T-helper 9 cell (primary cell): ENCODE measurements around the gene LRRC4C.
"Not testable (repeated sequence)": the region's sequence is repeated elsewhere in the genome, so short reads cannot be mapped to it uniquely, and the experiment has no call there.

Experiments used
- DNase-seq: peaks from one replicate; pipeline ENCODE4 v3.0.0-alpha.2; 2020

The LRRC4C gene

DNA sequence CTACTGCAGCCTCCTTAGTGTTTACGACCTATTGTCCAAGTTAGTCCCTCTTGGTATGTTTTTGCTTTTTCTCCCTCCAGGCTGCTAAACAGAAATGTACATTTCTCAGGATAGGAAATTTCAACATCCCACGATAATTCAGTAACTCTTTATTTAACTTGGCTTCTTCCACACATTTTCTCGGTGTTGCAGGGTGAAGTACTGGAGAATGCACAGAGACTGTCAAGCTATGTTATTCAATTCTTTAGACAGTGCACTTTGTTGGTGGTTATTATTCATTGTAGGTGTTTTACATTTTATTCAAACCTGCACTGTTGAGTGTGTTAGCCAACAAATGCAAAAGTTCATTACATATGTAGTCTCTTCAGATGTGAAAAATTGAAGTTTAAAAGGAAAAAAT lies 839.8 kb downstream of the LRRC4C start:
- DNase-seq: no peak

GRCh38 chr11:40606800-40607199 lies 852.7 kb downstream of the LRRC4C start:
- no peak for DNase-seq

GRCh38 chr11:40602866-40603552 lies 856.4 kb downstream of the LRRC4C start:
- no peak for DNase-seq

DNA sequence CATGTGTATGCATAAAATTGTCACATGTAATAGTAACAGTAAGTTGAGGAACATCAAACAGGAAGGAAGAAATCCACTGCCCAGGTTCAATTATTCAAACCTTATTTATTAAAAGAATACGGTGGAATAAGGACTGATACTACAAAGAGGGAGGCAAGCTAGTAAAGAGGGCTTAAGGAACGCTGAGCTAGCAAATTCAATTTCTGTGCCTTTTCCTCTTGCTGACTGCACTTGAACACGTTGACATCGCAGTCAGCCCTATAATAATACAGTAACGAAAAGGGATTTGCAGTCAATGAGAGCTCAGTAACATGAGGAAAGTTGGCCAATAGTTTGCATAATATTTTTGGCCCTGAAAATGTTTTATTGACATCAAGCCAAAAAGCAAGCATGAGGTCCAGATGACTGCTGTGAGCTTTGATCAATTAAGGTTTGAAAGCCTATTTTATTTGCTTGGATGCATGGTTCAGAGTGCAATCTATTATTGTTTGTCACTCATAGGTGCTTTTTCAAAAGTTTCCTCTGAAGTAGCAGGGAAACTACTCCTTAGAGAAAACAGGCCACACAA lies 861.8 kb downstream of the LRRC4C start:
- no peak for DNase-seq

GRCh38 chr11:40573254-40573891 lies 886.1 kb downstream of the LRRC4C start:
- DNase-seq: no peak

GRCh38 chr11:40569947-40570531 lies 889.4 kb downstream of the LRRC4C start:
- no peak for DNase-seq

- no peak for DNase-seq
These were observed 892.1 kb downstream of the LRRC4C start for GRCh38 chr11:40567392-40567791.

GRCh38 chr11:40544162-40544561 lies 915.3 kb downstream of the LRRC4C start:
- no peak for DNase-seq

DNA sequence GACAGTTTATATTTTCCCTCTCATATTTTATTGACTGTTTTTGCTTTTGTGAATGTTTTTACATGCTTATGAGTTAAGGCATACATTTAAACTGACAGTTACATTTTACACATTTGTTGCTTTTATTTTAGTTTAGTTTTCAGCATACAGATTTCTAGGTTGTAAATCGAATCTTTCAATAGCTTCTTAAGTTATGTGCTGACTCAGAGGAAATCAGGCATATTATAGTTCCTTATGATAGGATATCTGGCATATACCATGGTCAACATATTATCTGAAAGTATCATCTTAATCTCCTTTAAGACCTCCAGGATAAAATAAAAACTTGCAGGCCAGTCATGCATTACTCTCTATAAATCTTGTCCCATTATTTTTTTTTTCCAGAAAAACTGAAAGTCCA lies 916.6 kb downstream of the LRRC4C start:
- DNase-seq: no peak

DNA sequence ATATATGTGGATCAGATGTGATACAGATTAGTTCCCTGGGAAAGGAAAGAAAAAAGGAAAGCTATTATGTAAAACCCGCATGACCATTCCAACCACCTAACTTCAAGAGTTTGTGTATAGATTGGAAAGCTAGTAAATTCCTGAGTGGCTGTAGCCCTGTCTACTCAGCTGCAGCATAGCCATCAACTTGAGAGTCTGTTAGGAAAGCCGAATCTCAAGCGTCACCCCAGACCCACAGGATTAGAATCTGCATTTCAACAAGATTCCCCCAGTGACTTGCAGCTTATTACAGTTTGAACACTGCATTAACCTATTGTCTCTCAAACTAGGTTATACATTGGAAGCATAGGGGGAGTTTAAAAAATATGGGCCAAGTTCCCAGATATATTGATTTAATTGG lies 921.7 kb downstream of the LRRC4C start:
- DNase-seq: no peak

DNA sequence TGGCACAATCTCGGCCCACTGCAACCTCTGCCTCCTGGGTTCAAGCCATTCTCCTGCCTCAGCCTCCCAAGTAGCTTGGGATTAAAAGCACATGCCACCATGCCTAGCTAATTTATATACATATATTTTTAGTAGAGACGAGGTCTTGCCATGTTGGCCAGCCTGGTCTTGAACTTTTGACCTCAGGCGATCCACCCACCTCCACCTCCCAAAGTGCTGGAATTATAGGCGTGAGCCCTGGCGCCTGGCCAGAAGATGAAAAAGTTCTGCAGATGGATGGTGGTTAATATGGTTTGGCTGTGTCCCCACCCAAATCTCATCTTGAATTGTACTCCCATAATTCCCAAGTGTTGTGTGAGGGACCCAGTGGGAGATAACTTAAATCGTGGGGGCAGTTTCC lies 937.4 kb downstream of the LRRC4C start:
- not testable (repeated sequence) for DNase-seq

- no peak for DNase-seq
These were observed 942.3 kb downstream of the LRRC4C start for GRCh38 chr11:40517122-40517521.

DNA sequence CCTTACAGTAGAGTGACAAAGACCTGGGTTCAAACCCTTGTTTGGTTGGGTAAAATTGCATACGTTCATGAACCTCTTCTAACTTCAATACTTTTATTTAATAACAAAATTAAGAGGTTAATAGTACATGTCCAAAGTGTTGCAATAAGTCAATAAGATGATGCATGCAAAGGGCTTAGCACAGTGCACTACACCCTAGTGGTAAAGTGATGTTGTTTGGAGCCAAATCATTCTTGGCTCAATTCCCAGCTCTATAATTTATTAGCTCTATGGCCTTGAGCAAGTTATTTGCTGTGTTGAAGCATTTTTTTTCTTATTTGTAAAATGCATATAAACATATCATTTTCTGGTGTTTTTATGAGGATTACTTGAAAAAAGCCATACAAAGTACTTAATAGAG lies 945.3 kb downstream of the LRRC4C start:
- DNase-seq: no peak

- DNase-seq: no peak
These were observed 946.2 kb downstream of the LRRC4C start for GRCh38 chr11:40513281-40513680.

DNA sequence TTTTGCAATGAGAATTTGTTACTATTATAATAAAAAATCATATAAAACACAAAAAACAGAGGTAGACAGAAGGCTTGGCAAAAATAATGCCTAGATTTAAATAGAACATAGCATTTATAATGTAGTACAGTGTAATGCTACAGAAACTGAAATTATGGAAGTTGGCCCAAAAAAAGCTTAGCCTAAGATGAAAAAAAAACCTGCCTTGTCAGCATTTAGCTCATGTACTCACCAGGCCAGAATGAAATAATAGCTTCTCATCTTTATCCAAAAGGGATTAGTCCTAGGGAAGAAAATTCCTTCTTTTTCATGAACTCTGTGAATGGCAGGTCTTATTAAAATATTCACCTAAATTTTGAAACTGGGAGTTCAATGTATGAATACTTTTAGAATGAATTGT lies 951.1 kb downstream of the LRRC4C start:
- DNase-seq: no peak

DNA sequence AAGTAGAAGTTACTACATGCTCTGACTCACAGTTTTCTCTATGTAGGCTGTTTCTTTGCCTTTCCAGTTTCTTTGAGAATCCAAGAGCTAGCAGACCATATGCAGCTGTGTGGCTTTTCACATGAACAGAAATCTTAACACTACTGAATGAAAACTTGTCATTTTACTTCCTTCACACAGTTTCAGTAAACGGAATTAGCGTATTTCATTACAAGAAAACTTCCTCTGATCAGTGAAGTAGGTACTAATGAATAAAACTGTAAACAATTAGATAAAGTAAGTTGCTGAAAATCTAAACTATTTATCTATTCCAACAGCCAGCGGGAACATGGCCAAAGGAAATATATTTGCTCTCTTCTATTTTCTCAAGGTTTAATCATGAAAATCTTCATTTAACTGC lies 953.2 kb downstream of the LRRC4C start:
- DNase-seq: no peak

- DNase-seq: no peak
These were observed 968.1 kb downstream of the LRRC4C start for GRCh38 chr11:40491341-40491740.

DNA sequence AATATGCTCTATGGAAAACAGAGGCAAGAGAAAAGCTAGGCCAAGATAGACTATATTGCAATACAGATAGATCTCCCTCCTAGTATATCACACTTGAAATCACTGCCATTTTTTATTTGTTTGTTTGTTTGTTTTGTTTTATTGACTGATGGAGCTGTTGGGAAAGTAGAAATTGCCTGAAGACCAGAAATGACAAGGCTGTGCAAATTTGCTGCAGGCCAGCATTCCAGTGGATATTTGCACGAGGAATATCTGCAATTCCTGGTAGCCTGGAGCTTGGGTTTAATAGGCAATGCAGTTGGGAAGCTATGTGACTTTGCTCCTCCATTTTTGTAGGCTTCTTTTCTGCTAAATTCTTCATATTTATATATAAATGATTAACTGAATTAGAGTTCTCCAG lies 991.7 kb downstream of the LRRC4C start:
- no peak for DNase-seq

DNA sequence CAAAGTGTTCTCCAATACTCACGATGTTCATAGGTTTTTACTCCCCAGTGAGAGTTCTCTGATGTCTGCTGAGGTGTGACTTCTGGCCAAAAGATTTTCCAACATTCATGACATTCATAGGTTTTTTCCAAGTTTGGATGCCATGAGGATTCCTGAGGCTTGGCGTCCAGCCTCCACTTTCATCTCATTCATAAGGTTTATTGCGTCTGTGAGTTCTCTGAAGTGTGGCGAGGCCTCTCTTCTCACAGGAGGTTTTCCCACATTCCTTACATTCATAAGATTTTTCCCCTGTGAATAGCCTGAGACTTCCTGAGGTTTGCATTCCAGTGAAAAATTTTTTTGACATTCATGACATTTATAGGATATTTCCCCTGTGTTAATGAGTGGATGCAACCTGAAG lies 1014.1 kb downstream of the LRRC4C start:
- DNase-seq: no peak

DNA sequence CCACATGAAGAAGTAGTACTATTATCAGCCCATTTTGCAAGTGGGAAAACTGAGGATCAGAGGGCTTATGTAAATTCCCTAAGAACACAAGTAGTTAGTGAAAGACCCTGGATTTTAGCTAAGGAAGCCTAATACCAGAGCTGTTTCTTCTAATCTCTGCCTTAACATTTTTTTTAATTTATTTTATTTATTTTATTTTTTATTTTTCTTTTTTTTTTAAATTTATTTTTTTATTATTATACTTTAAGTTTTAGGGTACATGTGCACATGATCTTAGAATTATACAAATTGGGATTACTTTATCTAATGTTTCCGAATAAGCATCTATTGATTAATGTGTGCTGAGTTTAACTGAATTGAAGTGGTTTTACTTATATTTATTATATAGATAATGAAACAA lies 1015.3 kb downstream of the LRRC4C start:
- DNase-seq: no peak

GRCh38 chr11:40435344-40435743 lies 1024.1 kb downstream of the LRRC4C start:
- no peak for DNase-seq

DNA sequence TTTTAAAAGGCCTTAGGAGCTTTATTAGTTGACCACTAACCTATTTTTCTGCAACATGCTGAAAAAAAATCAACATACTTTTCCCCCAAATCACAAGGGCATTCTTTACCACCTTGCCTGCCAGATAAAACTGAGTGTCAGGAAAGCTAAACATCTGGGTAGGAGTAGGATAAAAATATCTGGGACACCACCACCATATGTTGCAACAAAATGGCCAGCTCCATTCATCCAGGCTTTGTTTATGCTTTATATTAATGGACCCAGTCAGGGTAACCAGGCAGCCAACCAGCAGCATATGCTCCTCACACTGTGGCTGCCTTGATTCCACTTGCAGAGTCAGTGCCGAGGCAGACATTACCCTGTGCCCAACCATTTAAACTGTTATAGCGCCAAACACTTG lies 1024.5 kb downstream of the LRRC4C start:
- no peak for DNase-seq

DNA sequence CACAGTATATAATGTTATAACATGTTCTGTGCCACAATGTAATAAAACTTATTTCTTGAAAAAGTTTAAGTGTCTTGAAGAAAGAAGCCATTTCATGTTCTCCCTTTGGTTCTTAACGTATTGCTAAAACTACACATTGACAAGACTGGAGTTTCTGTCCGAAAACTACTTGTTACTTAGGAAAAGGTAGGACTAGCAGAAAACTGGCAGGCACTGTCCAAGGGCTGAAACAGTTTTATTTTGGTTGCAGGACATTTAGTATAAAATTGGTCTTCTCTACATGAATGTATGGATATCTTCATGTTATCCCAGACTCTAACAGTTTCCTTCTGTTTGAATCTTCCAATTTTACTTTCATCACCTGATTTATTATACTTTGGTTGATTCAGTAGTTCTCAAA lies 1027.1 kb downstream of the LRRC4C start:
- no peak for DNase-seq

DNA sequence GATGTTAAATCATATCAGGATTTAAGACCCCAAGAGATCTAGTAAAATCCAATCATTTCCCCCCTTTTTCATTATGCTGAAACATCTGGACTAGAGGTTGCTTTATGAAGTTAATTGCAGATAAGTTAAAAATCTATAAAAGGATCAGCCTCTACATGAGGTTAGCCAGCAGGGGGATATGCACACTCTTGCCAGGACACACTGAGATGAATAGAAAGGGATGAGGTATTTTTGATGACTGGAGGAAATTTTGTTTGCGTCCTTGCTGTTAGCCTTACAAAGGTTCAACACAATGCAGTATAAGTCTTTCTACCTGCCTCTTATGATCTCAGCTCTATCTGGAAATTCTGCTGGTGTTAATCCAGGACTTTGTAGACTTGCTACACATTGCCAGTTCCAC lies 1034.3 kb downstream of the LRRC4C start:
- DNase-seq: no peak
